ENCODE measurements around the gene INKA1.

GRCh38 chr3:49781415-49782199 lies 21.5 kb upstream of the INKA1 start:
- TF ChIP-seq CTCF (IDR thresholded peaks at IDR 0.05; ENCODE audit: low read depth, low read length, missing input control): no peak
- no peak for TF ChIP-seq YY1 (IDR thresholded peaks at IDR 0.05)
- no peak for TF ChIP-seq RXRA (IDR thresholded peaks at IDR 0.05)

Data from liver (tissue), 3 donors.